Measurements from ENCODE around the gene ERC2.

The ERC2 gene

DNA sequence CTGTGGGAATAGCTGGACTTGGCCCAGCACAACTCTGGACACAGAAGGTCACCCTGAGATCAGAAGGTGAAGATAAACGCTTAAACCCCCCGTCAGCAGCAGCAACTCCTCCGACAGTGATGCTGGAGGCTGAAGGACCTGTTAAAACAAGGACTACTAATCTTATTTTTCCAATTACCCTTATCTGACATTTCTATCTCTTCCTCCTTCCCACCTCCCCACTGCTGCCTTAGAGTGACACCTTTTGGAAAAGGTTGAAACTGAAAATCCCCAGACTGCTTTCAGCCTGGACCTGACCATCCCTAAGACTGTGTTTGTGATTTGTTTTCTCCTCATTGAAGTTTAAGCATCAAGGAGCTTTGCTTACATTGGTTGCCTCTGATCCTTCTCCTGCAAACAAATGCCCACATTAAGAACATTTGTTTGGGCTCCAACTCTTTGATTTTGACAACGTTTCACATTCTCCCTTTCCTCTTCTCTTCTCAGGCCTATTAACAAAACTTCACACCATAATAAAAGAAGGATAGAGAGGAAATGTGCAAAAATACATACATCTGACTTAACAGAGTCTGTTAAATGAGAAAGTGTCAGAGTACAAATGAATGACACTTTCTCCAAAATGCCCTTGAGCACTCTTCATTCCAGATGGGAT lies 570.6 kb downstream of the ERC2 start:
- H3K4me3 ChIP-seq (ENCODE audit: control insufficient read depth, low read depth, low read length) = no peak overlapping the region
- DNase-seq (ENCODE audit: low read depth) = peak; percentile 2
- TF ChIP-seq, protein P1, sequence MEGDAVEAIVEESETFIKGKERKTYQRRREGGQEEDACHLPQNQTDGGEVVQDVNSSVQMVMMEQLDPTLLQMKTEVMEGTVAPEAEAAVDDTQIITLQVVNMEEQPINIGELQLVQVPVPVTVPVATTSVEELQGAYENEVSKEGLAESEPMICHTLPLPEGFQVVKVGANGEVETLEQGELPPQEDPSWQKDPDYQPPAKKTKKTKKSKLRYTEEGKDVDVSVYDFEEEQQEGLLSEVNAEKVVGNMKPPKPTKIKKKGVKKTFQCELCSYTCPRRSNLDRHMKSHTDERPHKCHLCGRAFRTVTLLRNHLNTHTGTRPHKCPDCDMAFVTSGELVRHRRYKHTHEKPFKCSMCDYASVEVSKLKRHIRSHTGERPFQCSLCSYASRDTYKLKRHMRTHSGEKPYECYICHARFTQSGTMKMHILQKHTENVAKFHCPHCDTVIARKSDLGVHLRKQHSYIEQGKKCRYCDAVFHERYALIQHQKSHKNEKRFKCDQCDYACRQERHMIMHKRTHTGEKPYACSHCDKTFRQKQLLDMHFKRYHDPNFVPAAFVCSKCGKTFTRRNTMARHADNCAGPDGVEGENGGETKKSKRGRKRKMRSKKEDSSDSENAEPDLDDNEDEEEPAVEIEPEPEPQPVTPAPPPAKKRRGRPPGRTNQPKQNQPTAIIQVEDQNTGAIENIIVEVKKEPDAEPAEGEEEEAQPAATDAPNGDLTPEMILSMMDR (conservative IDR thresholded peaks at IDR 0.05; ENCODE audit: control insufficient read depth, insufficient read depth, low read depth, low read length) = peak; percentile 6

DNA sequence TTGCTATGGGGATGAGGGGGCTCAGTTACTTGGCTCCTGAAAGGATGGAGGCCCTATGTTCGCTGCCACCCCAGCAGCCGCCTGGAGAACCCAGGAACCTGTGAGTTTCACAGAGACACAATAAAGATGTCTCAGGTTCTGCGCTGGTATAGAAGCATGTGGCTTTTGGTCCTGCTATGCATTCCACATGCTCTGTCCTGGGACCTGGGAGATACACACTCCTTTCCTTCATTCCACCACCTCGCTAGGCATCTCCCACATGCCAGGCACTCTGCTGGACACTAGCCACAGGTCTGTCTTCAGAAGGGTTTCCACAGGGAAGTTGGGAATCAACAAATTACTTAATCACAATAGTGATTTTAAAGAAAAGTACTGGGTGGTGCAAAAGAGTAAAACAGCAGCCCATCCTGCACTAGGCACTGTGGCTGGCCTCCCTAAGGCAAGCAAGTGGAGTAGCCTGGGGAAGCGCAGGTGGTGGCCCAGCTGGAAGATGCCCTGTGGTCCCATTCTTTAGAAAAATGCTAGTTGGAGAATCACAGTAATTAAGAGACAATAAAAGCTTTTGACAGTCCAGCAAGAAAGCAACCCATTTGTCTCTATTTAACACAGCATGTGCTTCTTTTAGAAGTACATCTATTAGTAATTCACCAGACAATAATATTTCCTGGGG lies 572.2 kb downstream of the ERC2 start:
- no peak overlapping the region for H3K4me3 ChIP-seq (ENCODE audit: control insufficient read depth, low read depth, low read length)
- TF ChIP-seq, protein P1 (conservative IDR thresholded peaks at IDR 0.05; ENCODE audit: control insufficient read depth, insufficient read depth, low read depth, low read length) = no peak
- DNase-seq (ENCODE audit: low read depth) = no peak

DNA sequence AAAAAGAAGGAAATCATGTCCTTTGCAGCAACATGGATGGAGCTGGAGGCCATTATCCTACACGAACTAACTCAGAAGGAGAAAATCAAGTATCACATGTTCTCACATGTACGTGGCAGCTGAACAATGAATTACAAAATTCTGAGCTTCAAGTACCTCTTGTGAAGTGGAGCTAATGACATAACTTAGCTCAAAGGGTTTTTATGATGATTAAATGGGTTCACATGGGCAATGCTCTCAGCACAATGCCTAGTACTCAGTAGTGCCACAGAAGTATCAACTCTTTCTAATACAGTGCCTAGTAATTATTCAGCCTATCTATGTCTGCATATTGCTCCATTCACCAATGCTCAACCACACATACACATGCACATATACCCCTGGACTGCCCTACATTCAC lies 573.7 kb downstream of the ERC2 start:
- TF ChIP-seq, protein P1 (conservative IDR thresholded peaks at IDR 0.05; ENCODE audit: control insufficient read depth, insufficient read depth, low read depth, low read length) = no peak
- H3K4me3 ChIP-seq (ENCODE audit: control insufficient read depth, low read depth, low read length) = no peak overlapping the region
- DNase-seq (ENCODE audit: low read depth) = no peak

DNA sequence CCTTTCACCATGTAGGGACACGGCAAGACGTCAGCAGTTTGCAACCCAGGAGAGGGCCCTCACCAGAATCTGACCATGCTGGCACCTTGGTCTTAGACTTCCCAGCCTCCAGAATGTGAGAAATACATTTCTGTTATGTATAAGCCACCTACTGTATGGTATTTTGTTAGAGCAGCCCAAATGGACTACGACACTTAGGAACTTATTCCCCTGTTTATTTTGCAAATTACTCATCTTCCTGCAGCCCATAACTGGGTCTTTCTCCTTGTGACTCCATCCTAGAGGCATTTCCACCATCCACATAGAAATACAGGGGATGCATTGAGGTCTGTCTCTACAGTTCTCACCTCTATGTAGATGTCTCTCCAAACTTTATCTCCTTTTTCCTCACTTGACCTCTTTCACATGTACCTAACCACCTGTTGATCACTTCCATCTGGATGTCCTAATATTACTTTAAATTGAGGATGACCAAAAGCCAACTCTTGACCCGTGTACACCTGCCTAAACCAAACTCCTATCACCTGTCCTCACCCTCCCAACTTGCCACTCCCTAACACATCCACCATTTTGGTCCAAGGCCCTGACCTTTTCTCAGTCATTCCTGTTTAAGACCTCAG lies 575.1 kb downstream of the ERC2 start:
- H3K4me3 ChIP-seq (ENCODE audit: control insufficient read depth, low read depth, low read length) = no peak overlapping the region
- DNase-seq (ENCODE audit: low read depth) = no peak
- TF ChIP-seq, protein P1 (conservative IDR thresholded peaks at IDR 0.05; ENCODE audit: control insufficient read depth, insufficient read depth, low read depth, low read length) = no peak

DNA sequence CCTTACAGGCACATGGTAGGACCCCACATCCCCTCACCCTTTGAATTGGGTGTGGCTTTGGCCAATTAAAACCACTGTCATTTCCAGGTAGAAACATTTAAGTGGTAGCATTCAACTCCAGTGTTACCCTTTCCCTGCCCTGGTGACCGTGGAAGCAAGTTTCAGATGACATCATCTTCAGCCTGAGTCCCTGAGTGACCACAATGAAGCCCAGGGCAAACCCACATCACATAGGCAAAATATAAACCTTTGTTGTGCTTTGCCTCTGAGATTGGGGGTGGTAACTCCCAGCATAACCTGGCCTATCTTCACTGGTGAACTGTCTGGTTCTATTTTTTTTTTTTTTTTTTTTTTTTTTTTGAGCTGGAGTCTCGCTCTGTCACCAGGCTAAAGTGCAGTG lies 577.2 kb downstream of the ERC2 start:
- DNase-seq (ENCODE audit: low read depth) = no peak
- TF ChIP-seq, protein P1 (conservative IDR thresholded peaks at IDR 0.05; ENCODE audit: control insufficient read depth, insufficient read depth, low read depth, low read length) = no peak
- no peak overlapping the region for H3K4me3 ChIP-seq (ENCODE audit: control insufficient read depth, low read depth, low read length)

DNA sequence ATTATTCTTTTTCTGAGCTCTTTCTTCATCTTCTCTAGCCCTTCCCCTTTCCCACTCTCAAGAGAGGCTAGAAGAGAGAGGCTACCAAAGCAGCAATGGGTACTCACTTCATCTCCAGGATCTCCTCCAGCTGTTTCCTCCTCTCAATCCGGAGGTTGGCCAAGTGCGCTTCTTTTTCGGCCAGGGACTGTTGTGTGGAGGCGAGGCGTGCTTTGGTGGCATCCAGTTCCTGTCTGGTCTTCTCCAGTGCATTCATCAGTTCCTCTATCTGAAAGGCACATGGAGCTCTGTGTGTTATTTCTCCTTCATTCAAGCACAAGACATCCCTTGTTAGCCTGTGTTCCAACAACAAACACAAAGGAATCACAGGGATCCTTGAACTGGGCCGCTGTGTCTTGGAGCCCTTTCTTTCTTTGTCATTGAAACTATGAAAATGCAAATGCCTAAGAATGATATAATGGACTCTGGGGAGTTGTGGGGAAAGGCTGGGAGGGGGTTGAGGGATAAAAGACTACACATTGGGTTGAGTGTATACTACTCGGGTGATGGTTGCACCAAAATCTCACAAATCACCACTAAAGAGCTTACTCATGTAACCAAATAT lies 579.9 kb downstream of the ERC2 start:
- no peak overlapping the region for H3K4me3 ChIP-seq (ENCODE audit: control insufficient read depth, low read depth, low read length)
- no peak for DNase-seq (ENCODE audit: low read depth)
- TF ChIP-seq, protein P1 (conservative IDR thresholded peaks at IDR 0.05; ENCODE audit: control insufficient read depth, insufficient read depth, low read depth, low read length) = no peak

Data from fibroblast of mammary gland (primary cell).